ENCODE measurements around the gene EHBP1L1.

The EHBP1L1 gene

DNA sequence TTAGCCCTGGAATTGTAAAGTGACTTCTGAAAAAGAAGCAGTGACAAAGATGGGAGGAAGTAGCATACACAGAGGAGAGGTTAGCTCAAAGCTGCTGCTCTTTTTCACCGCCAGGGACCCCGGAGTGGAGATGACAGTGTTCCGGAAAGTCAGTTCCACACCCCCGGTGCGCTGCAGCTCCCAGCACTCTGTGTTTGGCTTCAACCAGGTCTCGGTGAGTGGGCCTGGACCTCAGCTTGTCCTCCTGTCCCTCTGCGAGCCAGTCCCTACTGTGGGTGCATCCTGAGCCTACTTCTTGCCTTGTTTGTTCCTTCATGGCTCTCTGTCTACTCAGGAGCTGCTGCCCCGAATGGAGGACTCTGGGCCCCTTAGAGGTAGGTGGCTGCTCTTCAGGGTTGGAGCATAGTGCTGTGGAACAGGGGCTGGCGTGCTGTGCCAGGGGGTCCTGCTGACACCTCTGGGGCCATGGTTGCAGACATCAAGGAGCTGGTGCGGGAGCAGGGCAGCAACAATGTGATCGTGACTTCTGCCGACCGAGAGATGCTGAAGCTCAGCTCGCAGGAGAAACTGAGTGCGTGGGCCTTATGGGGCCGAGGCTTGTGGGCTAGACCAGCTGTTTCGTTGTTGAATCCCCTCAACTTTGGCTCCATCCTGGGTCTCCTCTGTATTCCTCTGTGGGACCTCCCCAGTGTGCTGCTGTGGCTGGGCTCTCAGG lies 41.4 kb downstream of the EHBP1L1 start:
- DNase-seq, result no peak

DNA sequence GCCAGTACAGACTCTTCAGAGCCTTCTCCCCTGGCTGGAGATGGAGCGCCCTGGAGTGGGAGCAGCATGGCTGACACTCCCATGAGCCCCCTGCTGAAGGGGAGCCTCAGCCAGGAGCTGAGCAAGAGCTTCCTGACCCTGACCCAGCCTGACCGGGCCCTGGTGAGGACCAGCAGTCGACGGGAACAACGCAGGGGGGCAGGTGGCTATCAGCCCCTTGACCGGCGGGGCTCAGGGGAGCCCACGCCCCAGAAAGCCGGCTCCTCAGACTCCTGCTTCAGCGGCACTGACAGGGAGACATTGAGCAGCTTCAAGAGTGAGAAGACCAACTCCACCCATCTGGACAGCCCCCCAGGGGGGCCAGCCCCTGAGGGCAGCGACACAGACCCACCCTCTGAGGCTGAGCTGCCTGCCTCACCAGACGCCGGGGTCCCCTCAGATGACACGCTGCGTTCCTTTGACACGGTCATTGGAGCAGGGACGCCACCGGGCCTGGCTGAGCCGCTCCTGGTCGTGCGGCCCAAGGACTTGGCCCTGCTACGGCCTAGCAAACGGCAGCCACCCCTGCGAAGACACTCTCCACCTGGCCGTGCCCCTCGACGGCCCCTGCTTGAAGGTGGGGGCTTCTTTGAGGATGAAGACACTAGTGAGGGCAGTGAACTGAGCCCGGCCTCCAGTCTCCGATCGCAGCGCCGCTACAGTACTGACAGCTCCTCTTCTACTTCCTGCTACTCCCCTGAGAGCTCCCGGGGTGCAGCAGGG lies 42.3 kb downstream of the EHBP1L1 start:
- no peak for DNase-seq

DNA sequence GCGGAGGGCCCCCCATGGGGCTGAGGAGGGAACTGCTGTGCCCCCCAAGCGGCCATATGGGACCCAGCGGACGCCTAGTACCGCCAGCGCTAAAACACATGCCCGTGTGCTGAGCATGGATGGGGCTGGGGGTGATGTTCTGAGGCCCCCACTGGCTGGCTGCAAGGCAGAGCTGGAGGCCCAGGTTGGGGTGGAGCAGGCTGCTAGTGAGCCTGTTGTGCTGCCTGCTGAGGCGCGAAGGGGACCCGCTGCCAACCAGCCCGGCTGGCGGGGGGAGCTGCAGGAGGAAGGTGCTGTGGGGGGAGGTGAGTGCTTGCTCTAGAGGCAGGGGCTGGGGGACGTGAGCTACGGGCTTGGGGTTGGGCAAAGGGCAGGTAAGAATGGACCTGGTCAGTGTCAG lies 42.9 kb downstream of the EHBP1L1 start:
- no peak for DNase-seq

GRCh38 chr11:65619281-65619928 lies 43.6 kb downstream of the EHBP1L1 start:
- no peak for DNase-seq

DNA sequence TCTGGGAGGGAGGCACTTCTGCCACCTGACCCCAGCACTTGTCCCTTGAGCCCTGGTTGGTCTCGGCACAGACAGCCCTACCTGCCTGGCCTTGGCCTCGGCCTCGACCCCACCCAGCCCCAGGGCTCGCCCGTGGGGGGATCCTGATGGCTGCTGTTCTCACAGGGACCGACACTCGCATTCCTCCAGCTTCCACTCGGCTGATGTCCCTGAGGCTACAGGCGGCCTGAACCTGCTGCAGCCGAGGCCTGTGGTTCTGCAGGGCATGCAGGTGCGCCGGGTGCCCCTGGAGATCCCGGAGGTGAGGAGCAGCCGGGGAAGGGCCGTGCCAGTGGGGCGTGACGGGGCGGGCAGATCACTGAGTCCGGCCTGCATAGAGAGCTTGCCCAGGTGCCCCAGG lies 44.8 kb downstream of the EHBP1L1 start:
- no peak for DNase-seq

- no peak for DNase-seq
Measured at GRCh38 chr11:65621460-65621859, 45.6 kb downstream of the EHBP1L1 start.

GRCh38 chr11:65622011-65622410 lies 46.2 kb downstream of the EHBP1L1 start:
- DNase-seq, result no peak

DNA sequence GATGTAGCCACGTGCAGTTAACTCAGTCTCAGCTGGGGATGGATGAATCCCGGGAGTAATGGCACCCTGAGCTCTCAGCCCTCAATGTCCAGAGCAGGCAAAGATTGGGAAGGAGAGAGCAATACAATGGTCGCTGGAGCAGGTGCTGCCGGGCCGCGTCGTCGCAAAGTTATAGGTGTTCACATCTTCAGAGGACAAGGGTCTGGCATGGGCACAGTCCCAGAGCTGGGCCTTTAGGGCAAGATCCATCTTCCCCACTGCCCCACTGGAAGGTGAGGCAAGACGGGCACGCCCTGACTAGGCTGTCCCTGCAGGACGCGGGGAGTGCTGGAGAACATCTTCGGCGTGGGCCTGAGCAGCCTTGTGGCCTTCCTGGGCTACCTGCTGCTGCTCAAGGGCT lies 47.3 kb downstream of the EHBP1L1 start:
- no peak for DNase-seq

- no peak for DNase-seq
Measured at GRCh38 chr11:65623852-65624616, 48.2 kb downstream of the EHBP1L1 start.

DNA sequence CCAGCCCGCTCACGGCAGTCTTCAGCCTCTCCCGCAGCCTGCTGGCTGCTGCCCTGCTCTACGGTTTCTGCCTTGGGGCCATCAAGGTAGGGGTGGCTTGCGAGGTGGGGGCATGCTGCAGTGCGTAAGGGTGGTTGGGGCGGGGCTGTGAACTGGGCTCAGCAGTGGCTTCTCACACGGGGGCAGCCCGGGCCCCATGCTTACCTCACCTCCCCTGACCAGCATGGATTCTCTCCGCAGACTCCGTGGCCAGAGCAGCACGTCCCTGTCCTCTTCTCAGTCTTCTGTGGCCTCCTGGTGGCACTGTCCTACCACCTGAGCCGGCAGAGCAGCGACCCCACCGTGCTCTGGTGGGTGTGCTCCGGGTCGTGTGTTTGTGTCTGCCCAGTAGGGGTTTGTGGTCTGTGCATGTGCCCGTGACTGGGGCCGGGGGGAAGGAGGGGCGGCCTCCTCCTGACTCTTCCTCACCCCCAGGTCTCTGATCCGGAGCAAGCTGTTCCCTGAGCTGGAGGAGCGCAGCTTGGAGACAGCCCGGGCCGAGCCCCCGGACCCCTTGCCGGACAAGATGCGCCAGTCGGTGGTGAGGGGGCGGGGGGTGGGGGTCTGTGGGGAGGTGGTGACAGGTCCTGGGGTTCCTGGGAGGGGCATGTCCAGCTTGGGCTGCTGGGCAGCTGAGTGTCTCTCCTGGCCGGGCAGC lies 49.2 kb downstream of the EHBP1L1 start:
- DNase-seq, result no peak

- peak; percentile 55 for DNase-seq
Measured at GRCh38 chr11:65625628-65626342, 49.9 kb downstream of the EHBP1L1 start.

- DNase-seq, result no peak
Measured at GRCh38 chr11:65627202-65627601, 51.3 kb downstream of the EHBP1L1 start.

GRCh38 chr11:65629579-65629978 lies 53.7 kb downstream of the EHBP1L1 start:
- no peak for DNase-seq

DNA sequence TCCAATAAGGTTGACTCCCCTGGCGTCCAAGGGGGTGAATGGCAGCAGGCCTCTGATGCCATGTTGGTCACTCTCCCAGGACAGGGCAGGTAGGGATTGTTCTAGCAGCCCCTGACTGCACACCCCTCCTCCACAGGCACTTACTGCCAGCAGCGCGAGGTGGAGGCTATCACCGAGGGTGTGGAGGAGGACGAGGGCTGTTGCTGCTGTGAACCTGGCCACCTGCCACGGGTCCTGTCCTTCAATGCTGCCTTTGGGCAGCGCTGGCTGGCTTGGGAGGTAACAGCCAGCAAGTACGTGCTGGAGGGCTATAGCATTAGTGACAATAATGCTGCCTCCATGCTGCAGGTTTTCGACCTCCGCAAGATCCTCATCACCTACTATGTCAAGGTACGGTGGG lies 54.4 kb downstream of the EHBP1L1 start:
- no peak for DNase-seq

DNA sequence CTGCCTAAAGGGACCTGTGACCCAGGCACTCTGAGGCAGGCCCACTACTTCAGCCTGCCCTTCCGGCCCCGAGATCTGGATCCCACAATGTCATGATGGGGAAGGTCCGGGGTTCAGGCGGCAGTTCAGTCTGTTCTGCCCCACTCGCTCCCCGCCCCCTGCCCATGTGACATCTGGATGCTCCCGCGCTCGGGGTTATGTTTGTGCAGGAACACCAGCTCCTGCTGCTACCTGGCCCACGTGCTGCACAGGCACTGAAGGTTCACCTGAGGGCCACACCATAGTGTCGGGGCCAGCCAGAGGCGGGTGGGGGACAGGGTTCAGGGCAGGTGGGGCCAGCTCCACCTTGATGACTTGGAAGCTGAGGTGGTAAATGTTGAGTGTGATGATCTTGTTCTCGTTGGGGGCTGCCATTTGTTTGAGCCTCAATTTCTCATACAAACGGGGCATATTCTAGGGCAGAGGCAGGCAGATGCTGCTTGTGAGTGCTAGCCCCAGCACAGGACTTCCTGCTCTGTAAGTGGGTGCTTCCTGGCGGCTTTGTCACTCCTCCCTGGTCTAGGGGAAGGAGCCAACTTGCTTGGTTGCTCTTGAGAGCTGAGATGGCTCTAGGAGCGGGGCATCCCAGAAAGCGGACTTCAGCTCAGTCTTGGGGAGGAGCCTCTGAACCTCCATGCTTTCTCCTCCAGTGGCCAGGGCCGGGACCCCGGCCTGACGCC lies 57.7 kb downstream of the EHBP1L1 start:
- no peak for DNase-seq

GRCh38 chr11:65634109-65634436 lies 58.2 kb downstream of the EHBP1L1 start:
- DNase-seq, result no peak

GRCh38 chr11:65634440-65634839 lies 58.6 kb downstream of the EHBP1L1 start:
- DNase-seq, result no peak

DNA sequence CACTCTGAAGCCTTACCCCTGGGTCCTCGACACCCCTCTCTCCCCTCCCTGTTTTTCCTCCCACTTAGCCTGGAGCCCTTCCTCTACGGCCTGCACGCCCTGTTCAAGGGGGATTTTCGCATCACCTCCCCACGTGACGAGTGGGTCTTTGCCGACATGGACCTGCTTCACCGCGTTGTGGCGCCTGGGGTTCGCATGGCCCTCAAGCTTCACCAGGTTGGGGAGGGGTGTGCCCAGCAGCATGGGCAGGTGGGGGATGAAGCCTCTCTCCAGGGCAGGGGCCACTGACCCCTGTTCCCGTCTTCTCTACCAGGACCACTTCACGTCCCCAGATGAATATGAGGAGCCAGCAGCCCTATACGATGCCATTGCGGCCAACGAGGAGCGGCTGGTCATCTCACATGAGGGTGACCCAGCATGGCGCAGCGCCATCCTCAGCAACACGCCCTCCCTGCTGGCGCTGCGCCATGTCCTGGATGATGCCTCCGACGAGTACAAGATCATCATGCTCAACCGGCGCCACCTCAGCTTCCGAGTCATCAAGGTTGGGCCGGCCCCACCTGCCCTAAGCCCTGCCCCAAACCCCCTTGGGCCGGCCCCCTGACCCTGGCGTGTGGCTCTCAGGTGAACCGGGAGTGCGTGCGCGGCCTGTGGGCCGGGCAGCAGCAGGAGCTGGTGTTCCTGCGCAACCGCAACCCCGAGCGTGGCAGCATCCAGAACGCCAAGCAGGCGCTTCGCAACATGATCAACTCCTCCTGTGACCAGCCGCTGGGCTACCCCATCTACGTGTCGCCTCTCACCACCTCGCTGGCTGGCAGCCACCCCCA lies 59.3 kb downstream of the EHBP1L1 start:
- no peak for DNase-seq

- no peak for DNase-seq
Measured at GRCh38 chr11:65636108-65637031, 60.5 kb downstream of the EHBP1L1 start.

All from activated CD4-positive, alpha-beta T cell treated with anti-CD3 and anti-CD28 coated beads, Interleukin-2, amount 50 U/mL, for 1 hour (primary cell).